GM19099 (cell line): ENCODE results near the gene CFAP65.

ENCODE experiments used
- POLR2A ChIP-seq: IDR thresholded peaks from 3 replicates; pipeline ENCODE4 v1.6.1; 2011; ENCODE audit warnings: low read depth; ENCODE audit not compliant: insufficient read length; ENCODE audit errors: extremely low read depth

The CFAP65 gene

DNA sequence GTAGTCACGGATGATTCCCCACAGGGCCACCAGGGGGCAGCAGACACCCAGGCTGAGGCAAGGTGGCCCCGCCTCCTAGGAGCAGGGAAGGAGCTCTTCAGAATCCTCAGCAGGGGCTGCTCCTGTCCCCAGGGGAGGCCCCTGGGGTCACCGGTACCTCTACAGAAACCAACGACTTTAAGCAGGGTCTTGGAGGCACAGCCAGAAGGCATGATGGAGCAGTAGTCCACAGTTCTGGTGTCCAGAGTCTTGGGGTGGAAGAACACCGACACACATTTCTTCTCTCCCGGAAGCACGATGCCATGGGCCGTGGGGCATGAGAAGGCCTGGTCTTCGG, 11.5 kb downstream of the CFAP65 start:
- no peak for TF ChIP-seq POLR2A

DNA sequence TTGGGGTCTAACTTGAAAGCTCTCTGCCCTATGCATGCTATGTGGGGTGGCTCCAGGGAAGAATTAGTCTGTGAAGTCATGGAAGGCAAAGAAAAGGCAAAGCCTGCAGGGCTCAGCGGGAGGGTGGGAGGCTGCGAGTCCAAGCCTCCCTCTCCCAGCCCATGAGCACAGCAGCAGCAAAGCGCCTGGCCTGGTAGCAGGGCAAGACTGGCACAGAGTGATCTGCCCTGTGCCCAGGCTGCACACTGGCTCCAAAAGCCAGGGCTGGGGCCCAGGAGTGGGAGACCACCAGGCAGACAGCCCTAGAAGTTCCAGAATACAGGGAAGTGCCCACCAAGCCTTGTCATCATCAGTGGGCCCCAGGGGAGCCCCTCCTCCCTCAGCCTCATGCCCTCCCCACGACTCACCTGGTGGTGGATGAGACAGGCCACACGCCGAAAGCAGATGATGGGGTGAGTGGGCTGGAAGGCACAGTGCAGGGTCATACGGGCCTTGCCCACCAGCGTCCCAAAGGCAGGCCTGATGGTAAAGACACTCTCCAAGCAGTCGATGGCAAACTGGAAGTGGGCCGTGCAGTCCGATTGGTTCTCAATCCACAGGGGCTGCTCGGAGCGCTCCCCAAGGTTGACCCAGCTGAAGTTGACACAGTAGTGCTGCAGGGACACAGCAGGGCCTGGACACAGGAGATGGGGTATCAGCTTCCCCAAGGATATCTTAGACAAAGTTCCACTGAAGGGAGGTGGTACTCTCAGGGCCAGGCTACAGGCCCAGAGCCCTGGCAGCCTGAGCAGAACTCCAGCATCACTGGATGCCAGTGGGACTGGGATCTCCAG, 12.1 kb downstream of the CFAP65 start:
- no peak for TF ChIP-seq POLR2A

- TF ChIP-seq POLR2A, result no peak
Observed at GRCh38 chr2:219028141-219028540, 13.2 kb downstream of the CFAP65 start.

- no peak for TF ChIP-seq POLR2A
Observed at GRCh38 chr2:219027511-219028055, 13.7 kb downstream of the CFAP65 start.

GRCh38 chr2:219026946-219027345, 14.4 kb downstream of the CFAP65 start:
- TF ChIP-seq POLR2A, result no peak

- no peak for TF ChIP-seq POLR2A
Observed at GRCh38 chr2:219025637-219026585, 15.4 kb downstream of the CFAP65 start.

GRCh38 chr2:219024059-219024458, 17.3 kb downstream of the CFAP65 start:
- no peak for TF ChIP-seq POLR2A

DNA sequence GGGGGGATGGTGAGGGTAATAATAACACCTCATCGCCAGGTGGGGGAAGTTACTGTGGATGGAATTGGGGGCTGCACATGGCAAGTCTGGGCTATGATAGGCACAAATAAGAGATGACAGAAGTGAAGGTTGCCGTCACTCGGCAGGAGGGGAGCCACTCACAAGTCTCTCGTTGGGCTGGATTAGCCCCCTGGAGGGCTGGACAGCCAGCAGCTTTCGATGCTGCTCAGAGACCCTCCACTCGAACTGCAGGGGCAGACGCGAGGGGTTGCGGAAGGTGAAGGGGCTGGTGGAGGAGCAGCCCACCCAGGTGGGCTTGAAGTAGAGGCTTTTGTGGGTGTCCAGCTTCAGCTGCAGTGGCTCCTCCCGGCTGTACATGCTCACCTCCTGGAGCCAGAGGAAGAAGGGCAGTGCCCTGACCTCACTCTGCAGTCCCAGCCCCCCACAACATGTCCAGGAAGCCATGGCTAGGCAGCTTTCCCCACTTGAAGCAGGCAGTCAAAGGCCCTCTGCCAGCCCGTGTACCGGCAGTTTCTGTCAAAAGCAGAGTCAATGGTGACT, 18.2 kb downstream of the CFAP65 start:
- TF ChIP-seq POLR2A, result no peak

GRCh38 chr2:219022616-219023015, 18.7 kb downstream of the CFAP65 start:
- no peak for TF ChIP-seq POLR2A

GRCh38 chr2:219022041-219022440, 19.3 kb downstream of the CFAP65 start:
- TF ChIP-seq POLR2A, result no peak

DNA sequence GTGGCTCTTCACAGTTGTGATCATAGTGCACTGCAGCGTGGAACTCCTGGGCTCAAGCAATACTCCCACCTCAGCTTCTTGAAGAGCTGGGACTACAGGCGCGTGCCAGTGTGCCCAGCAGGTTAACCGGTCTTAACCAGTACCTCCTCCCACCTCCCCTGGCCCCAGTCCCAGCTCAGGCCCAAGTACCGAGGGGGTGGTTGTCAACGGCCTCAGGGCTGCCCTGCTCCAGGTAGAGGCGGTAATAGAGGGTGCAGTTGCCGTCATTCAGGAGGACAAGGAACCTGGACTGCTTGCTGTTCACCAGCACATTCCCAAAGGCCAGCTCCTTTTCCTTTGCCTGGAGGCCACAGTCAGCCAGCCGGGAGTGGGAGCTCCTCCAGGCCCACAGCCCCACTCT, 19.7 kb downstream of the CFAP65 start:
- TF ChIP-seq POLR2A, result no peak

- TF ChIP-seq POLR2A, result no peak
Observed at GRCh38 chr2:219020604-219021365, 20.5 kb downstream of the CFAP65 start.

- TF ChIP-seq POLR2A, result no peak
Observed at GRCh38 chr2:219019436-219019835, 21.9 kb downstream of the CFAP65 start.

DNA sequence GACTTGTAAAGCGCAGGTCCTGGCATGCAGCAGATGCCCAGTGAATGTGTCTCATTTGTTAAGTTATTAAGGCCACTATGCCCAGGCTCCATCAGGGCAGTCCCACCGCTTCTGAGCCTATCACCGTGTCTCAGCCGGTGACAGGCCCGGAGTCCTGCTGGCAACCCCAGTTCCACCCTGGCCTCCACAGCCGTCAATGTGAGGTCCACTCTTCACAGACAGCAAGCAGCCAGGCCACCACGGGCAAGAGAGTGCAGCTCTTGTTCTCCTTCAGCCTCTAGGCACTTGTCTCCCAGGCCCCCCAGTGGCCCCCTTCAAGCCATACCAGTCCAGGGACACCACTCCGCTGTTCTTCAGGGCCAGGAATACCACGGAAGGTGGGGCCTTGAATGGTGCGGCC, 22.6 kb downstream of the CFAP65 start:
- TF ChIP-seq POLR2A, result no peak
